ENCODE results near the gene HEBP1. TPM values are rescaled to one million over a fixed set of nuclear protein-coding genes. Genes with fewer than 3 reads are reported as not detected.

HEBP1 gene
- total and polyA plus RNA-seq, 7 experiments from 2014 or later = 10.9 to 47.7 (median 16.4) TPM

DNA sequence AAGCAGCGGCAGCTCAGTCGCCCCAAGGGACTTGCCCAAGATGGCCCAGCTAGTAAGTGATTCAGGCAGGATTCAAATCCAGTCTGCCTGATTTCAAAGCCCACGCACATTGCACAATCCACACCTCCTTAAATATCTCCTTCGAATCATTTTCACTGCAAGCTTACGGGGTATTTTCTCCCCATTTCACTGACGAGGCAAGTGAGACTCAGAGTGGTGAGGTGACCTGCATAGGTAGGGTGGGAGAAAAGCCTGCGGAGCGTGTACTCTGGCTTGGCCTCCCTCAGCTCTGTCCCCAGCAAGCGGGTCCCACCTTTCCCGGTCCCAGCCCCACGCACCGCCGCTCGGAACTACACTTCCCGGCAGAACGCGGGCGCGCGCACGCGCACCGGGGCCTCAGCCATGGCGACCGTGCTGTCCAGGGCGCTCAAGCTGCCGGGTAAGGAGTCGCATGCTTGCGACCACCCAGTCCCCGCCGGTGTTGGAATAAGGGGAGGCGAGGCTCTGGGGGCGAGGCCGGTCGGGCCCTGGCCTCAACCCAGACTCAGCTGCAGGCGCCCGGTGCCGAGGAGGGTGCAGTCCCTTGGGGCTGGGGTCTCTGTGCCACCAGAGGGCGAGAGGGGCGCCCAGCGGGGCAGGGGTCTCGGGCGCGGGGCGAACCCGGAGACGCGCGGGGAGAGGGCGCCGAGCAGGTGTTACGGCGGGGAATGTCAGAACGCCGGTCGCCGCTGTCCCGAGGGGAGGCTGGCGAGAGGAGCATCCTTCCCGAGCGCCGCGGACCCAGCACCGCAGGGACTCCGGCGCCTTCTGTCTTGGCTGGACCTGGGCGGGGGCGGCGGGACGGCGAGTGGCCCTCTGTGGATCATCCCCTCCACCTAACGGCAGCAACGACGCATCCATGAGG is 44.2 kb upstream of the HEBP1 start, which contains the start of gene FAM234B:
FAM234B (plus strand) TSS at position 380 of the 904 bp plus-strand sequence; CDS start at position 403, 23 bp downstream.
- CTCF ChIA-PET = interaction anchor here (0.8 kb wide), 2 partner anchors 15 to 167 kb away, joined by 3 read pairs; no protein-coding TSS in a partner anchor
- H3K36me3 ChIP-seq (ENCODE audit: control insufficient read depth in 2 of 3, insufficient read depth in 3 of 3, low read length in 3 of 3) = peaks cover 0 to 7% (median 0%) of the 10 kb centered on the region in 3 experiments
- H3K27ac ChIP-seq (ENCODE audit: low read depth, low read length) = peak within 1 kb of the TSS; percentile 79
- peak within 1 kb of the TSS; percentile 89 for H3K4me3 ChIP-seq (ENCODE audit: low read length)
- DNase-seq (peak; percentile 41 to 77 (median 66)), ATAC-seq (peak; percentile 95)
- peaks cover 5 to 20% (median 14%) of the 10 kb centered on the region in 7 donors for H3K4me1 Mint-ChIP-seq
- H3K27me3 Mint-ChIP-seq = peaks cover 0 to 32% (median 5%) of the 10 kb centered on the region in 5 donors
- no peaks in the 10 kb centered on the region for H3K36me3 Mint-ChIP-seq
- H3K4me3 Mint-ChIP-seq = peak within 1 kb of the TSS; percentile 76 to 91 (median 87)
- peak within 1 kb of the TSS in 7 of 9 donors; percentile 31 to 79 (median 66) for H3K27ac Mint-ChIP-seq
- POLR2A ChIA-PET = interaction anchor here (1.4 kb wide), 1 partner anchor 9 kb away, joined by 4 read pairs; no protein-coding TSS in a partner anchor
- H3K27me3 ChIP-seq (ENCODE audit: control insufficient read depth in 2 of 2, insufficient read depth in 2 of 2, low read length in 2 of 2) = no peaks in the 10 kb centered on the region
- H3K9me3 ChIP-seq (ENCODE audit: control insufficient read depth in 2 of 3, low read length in 3 of 3) = no peaks in the 10 kb centered on the region
- peaks cover 0 to 5% of the 10 kb centered on the region in 2 donors for H3K4me1 ChIP-seq (ENCODE audit: control insufficient read depth in 2 of 2, insufficient read depth in 2 of 2, low read length in 2 of 2)
- no peaks in the 10 kb centered on the region for H3K9me3 Mint-ChIP-seq
- intact Hi-C loops (cut with micrococcal nuclease) = loop anchor here (1.0 to 2.0 kb wide), 5 partner anchors 44 to 168 kb away; partner anchors contain the start of gene HEBP1 (in 2 of the 2)

DNA sequence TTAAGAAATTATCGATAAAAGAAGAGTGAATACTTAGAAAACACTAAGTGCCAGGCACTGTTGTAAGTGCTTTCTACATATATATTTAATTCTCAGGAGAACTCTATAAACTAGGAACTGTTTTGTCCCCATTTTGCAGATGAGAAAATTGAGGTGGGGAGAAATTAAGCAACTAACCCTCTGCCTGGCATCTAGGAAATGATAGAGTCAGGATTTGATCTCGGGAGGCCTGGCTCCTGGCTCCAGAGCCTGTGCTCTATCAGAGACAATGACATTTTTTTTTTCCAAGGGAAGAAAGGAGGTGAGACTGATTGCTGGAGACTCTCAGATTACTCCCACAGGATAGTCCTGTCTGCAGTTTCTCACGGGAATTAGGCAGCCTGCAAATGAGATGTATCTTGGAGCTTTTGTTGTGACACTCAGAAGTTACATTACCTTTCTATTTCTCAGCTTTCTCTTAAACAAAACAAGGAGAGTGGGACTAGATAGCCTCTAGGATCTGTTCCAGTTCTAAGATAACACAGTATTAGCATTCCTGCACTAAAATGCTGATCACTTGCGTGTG is 42.7 kb upstream of the HEBP1 start:
- Histone ChIP-seq H3K27ac (ENCODE audit: low read depth, low read length) (no peak overlapping the region), H3K9me3 (ENCODE audit: control insufficient read depth in 2 of 3, low read length in 3 of 3) (no peaks in the 10 kb centered on the region), H3K4me3 (ENCODE audit: low read length) (no peak overlapping the region), H3K27me3 (ENCODE audit: control insufficient read depth in 2 of 2, insufficient read depth in 2 of 2, low read length in 2 of 2) (no peaks in the 10 kb centered on the region), H3K4me1 (ENCODE audit: control insufficient read depth in 2 of 2, insufficient read depth in 2 of 2, low read length in 2 of 2) (peaks cover 0 to 5% of the 10 kb centered on the region in 2 donors), H3K36me3 (ENCODE audit: control insufficient read depth in 2 of 3, insufficient read depth in 3 of 3, low read length in 3 of 3) (peaks cover 0 to 7% (median 0%) of the 10 kb centered on the region in 3 experiments)
- Mint-ChIP-seq H3K27me3 (peaks cover 0 to 38% (median 5%) of the 10 kb centered on the region in 5 donors), H3K36me3 (no peaks in the 10 kb centered on the region), H3K9me3 (no peaks in the 10 kb centered on the region), H3K4me1 (peaks cover 4 to 20% (median 14%) of the 10 kb centered on the region in 7 donors), H3K4me3 (peak overlapping the region in 7 of 10 donors; percentile 43 to 89 (median 86)), H3K27ac (no peak overlapping the region)
- DNase-seq (no peak), ATAC-seq (no peak)
- POLR2A ChIA-PET = no interaction called here
- CTCF ChIA-PET = no interaction called here
- intact Hi-C loops (cut with micrococcal nuclease) = no loop called here

GRCh38 chr12:13041224-13041623 is 41.2 kb upstream of the HEBP1 start:
- Mint-ChIP-seq H3K27me3 (peaks cover 0 to 38% (median 5%) of the 10 kb centered on the region in 5 donors), H3K9me3 (no peaks in the 10 kb centered on the region), H3K4me1 (peaks cover 4 to 19% (median 14%) of the 10 kb centered on the region in 7 donors), H3K36me3 (no peaks in the 10 kb centered on the region), H3K4me3 (no peak overlapping the region), H3K27ac (no peak overlapping the region)
- POLR2A ChIA-PET = interaction anchor here (1.0 kb wide), 1 partner anchor 10 kb away, joined by 3 read pairs; no protein-coding TSS in a partner anchor
- DNase-seq = peak in 1 of 9 donors; percentile 1
- ATAC-seq = no peak
- H3K27me3 ChIP-seq (ENCODE audit: control insufficient read depth in 2 of 2, insufficient read depth in 2 of 2, low read length in 2 of 2) = no peaks in the 10 kb centered on the region
- intact Hi-C loops (cut with micrococcal nuclease) = no loop called here
- peaks cover 0 to 5% of the 10 kb centered on the region in 2 donors for H3K4me1 ChIP-seq (ENCODE audit: control insufficient read depth in 2 of 2, insufficient read depth in 2 of 2, low read length in 2 of 2)
- no peak overlapping the region for H3K27ac ChIP-seq (ENCODE audit: low read depth, low read length)
- peaks cover 0 to 7% (median 0%) of the 10 kb centered on the region in 3 experiments for H3K36me3 ChIP-seq (ENCODE audit: control insufficient read depth in 2 of 3, insufficient read depth in 3 of 3, low read length in 3 of 3)
- CTCF ChIA-PET = no interaction called here
- no peak overlapping the region for H3K4me3 ChIP-seq (ENCODE audit: low read length)
- no peaks in the 10 kb centered on the region for H3K9me3 ChIP-seq (ENCODE audit: control insufficient read depth in 2 of 3, low read length in 3 of 3)

DNA sequence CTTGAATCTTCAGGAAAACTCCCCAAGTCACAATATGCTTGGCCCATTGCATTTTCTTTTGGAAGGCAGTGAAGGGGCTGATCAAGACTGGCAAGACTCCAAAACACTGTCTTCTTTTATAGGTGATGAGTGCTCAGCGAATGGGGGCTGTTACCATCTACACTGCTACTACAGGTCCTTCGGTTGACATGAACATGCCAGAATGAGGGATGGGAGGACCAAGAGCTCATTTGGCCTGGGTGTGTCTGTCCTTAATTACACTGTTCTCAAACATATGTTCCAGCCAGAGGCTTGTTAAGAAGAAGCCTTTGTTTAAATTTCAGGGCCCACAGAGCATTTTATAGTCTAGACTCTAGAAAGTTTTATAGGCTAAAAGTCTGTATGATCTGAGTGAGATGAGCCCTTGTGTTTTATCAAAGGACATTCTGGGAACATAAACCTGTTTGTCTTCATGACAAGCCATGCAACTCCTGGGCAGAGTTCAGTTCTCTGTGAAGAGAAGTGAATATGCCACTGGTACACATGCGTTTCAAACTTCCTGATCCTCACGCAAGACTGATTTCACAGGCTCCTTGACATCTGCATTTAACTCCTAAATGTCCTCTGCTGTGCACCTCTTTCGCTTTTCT is 39.4 kb upstream of the HEBP1 start:
- Mint-ChIP-seq H3K4me1 (peaks cover 0 to 9% (median 4%) of the 10 kb centered on the region in 7 donors), H3K9me3 (no peaks in the 10 kb centered on the region), H3K36me3 (no peaks in the 10 kb centered on the region), H3K27ac (no peak overlapping the region), H3K4me3 (no peak overlapping the region), H3K27me3 (peaks cover 0 to 38% (median 5%) of the 10 kb centered on the region in 5 donors)
- Histone ChIP-seq H3K4me1 (ENCODE audit: control insufficient read depth in 2 of 2, insufficient read depth in 2 of 2, low read length in 2 of 2) (no peaks in the 10 kb centered on the region), H3K4me3 (ENCODE audit: low read length) (no peak overlapping the region), H3K27me3 (ENCODE audit: control insufficient read depth in 2 of 2, insufficient read depth in 2 of 2, low read length in 2 of 2) (no peaks in the 10 kb centered on the region), H3K36me3 (ENCODE audit: control insufficient read depth in 2 of 3, insufficient read depth in 3 of 3, low read length in 3 of 3) (peaks cover 0 to 5% (median 0%) of the 10 kb centered on the region in 3 experiments), H3K27ac (ENCODE audit: low read depth, low read length) (no peak overlapping the region), H3K9me3 (ENCODE audit: control insufficient read depth in 2 of 3, low read length in 3 of 3) (no peaks in the 10 kb centered on the region)
- POLR2A ChIA-PET = no interaction called here
- CTCF ChIA-PET = no interaction called here
- intact Hi-C loops (cut with micrococcal nuclease) = no loop called here
- no peak for ATAC-seq
- DNase-seq = no peak

DNA sequence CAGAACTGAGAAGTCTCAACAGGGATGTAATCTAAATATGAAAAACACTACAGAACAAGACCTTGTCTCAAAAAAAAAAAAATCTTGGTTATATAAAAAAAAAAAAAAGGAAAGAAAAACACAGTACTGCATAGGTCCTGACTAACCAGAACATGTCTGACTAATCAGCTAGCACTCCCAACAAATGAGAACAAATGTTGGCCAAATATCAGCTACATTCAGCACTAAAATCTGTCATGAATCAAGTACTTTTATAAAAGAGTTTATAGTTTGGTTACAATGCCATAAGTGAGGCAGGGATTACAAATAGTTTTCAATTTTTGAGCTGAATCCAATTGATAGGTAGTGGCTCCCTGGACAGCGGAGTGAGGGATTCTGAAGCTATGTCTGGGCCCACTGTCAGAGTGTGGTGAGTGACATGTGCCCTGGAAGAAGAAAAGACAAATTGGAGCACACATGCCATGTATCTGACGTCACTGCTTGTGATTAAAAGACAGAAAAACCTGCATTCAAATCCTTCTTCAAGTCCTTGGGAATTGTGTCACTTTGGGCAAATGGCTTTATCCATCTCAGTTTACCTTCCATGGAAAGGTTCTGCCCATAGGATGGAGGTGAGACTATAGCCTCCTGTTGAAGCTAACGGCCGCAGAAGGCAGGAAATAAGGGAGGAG is 38.6 kb upstream of the HEBP1 start:
- peaks cover 0 to 3% (median 0%) of the 10 kb centered on the region in 7 donors for H3K4me1 Mint-ChIP-seq
- no peaks in the 10 kb centered on the region for H3K4me1 ChIP-seq (ENCODE audit: control insufficient read depth in 2 of 2, insufficient read depth in 2 of 2, low read length in 2 of 2)
- ATAC-seq (no peak), DNase-seq (no peak)
- H3K9me3 ChIP-seq (ENCODE audit: control insufficient read depth in 2 of 3, low read length in 3 of 3) = no peaks in the 10 kb centered on the region
- H3K4me3 Mint-ChIP-seq = no peak overlapping the region
- H3K27me3 ChIP-seq (ENCODE audit: control insufficient read depth in 2 of 2, insufficient read depth in 2 of 2, low read length in 2 of 2) = no peaks in the 10 kb centered on the region
- POLR2A ChIA-PET = no interaction called here
- no peaks in the 10 kb centered on the region for H3K36me3 ChIP-seq (ENCODE audit: control insufficient read depth in 2 of 3, insufficient read depth in 3 of 3, low read length in 3 of 3)
- H3K36me3 Mint-ChIP-seq = no peaks in the 10 kb centered on the region
- CTCF ChIA-PET = no interaction called here
- no peaks in the 10 kb centered on the region for H3K9me3 Mint-ChIP-seq
- H3K27ac Mint-ChIP-seq = no peak overlapping the region
- H3K4me3 ChIP-seq (ENCODE audit: low read length) = no peak overlapping the region
- no peak overlapping the region for H3K27ac ChIP-seq (ENCODE audit: low read depth, low read length)
- intact Hi-C loops (cut with micrococcal nuclease) = no loop called here
- peaks cover 0 to 35% (median 5%) of the 10 kb centered on the region in 5 donors for H3K27me3 Mint-ChIP-seq

GRCh38 chr12:13036881-13037280 is 36.8 kb upstream of the HEBP1 start:
- CTCF ChIA-PET = interaction anchor here (0.6 kb wide), 1 partner anchor 439 kb away, joined by 5 read pairs; no protein-coding TSS in a partner anchor
- POLR2A ChIA-PET = no interaction called here

More at GRCh38 chr12:13036881-13037280, 36.8 kb upstream of the HEBP1 start:
- no peaks in the 10 kb centered on the region for H3K4me1 Mint-ChIP-seq
- H3K27ac Mint-ChIP-seq = no peak overlapping the region
- DNase-seq (no peak), ATAC-seq (no peak)
- no peaks in the 10 kb centered on the region for H3K9me3 ChIP-seq (ENCODE audit: control insufficient read depth in 2 of 3, low read length in 3 of 3)
- H3K27ac ChIP-seq (ENCODE audit: low read depth, low read length) = no peak overlapping the region
- H3K4me3 ChIP-seq (ENCODE audit: low read length) = no peak overlapping the region
- H3K9me3 Mint-ChIP-seq = no peaks in the 10 kb centered on the region
- H3K4me3 Mint-ChIP-seq = no peak overlapping the region
- H3K27me3 ChIP-seq (ENCODE audit: control insufficient read depth in 2 of 2, insufficient read depth in 2 of 2, low read length in 2 of 2) = no peaks in the 10 kb centered on the region
- peaks cover 0 to 23% (median 0%) of the 10 kb centered on the region in 5 donors for H3K27me3 Mint-ChIP-seq
- no peaks in the 10 kb centered on the region for H3K4me1 ChIP-seq (ENCODE audit: control insufficient read depth in 2 of 2, insufficient read depth in 2 of 2, low read length in 2 of 2)
- no peaks in the 10 kb centered on the region for H3K36me3 ChIP-seq (ENCODE audit: control insufficient read depth in 2 of 3, insufficient read depth in 3 of 3, low read length in 3 of 3)
- no peaks in the 10 kb centered on the region for H3K36me3 Mint-ChIP-seq
- intact Hi-C loops (cut with micrococcal nuclease) = no loop called here
